H1 (cell line): ENCODE results near the gene ANKRD12. TPM values are rescaled to one million over a fixed set of nuclear protein-coding genes. Genes with fewer than 3 reads are reported as not detected.

Experiments used
- CTCF ChIA-PET: fragments of 300-600 bp; sonication (Branson Sonifier 250); formaldehyde crosslinking; loops from one replicate; lab custom pipeline; 2021; ENCODE audit not compliant: partially characterized antibody; lab: Charles Lee
- POLR2A ChIA-PET: fragments of 300-600 bp; sonication (Branson Sonifier 250); formaldehyde crosslinking; loops from one replicate; lab custom pipeline; 2021; ENCODE audit warnings: inconsistent platforms; ENCODE audit not compliant: partially characterized antibody; lab: Charles Lee
- DNase-seq, 2 experiments: peaks; one replicate each; pipeline versions ENCODE4 v3.0.0 to v3.0.0-alpha.2; 2010 to 2022; ENCODE audit warnings: low spot score in 2 of 2, low read depth in 1 of 2, mixed read lengths in 1 of 2
- FAIRE-seq: peaks from 2 replicates; lab custom pipeline; 2011; peaks lifted over from hg19 to GRCh38; lab: Jason Lieb, UNC
- H2AFZ ChIP-seq: 2 replicates; pipeline ENCODE4 v1.8.1; 2012; ENCODE audit warnings: low read length, inconsistent platforms
- H2AK5ac ChIP-seq: 2 replicates; pipeline ENCODE4 v1.6.1; 2013; ENCODE audit warnings: low read depth, low read length
- H2BK120ac ChIP-seq: replicated peaks from 2 replicates; pipeline ENCODE3; 2013; ENCODE audit warnings: low read depth, low read length, inconsistent platforms
- H2BK12ac ChIP-seq: 2 replicates; pipeline ENCODE4 v1.6.1; 2013; ENCODE audit warnings: low read depth, low read length
- H2BK15ac ChIP-seq: 2 replicates; pipeline ENCODE4 v1.6.1; 2013; ENCODE audit warnings: low read length
- H2BK20ac ChIP-seq: 2 replicates; pipeline ENCODE4 v1.6.1; 2013; ENCODE audit warnings: low read length
- H2BK5ac ChIP-seq: 2 replicates; pipeline ENCODE4 v1.6.1; 2013; ENCODE audit warnings: low read depth, low read length
- H3K14ac ChIP-seq: 2 replicates; pipeline ENCODE4 v1.6.1; 2013; ENCODE audit warnings: inconsistent platforms; ENCODE audit not compliant: insufficient read length
- H3K18ac ChIP-seq: 2 replicates; pipeline ENCODE4 v1.6.1; 2013; ENCODE audit warnings: low read length; ENCODE audit errors: extremely low read depth
- H3K23ac ChIP-seq: 2 replicates; pipeline ENCODE4 v1.6.1; 2013; ENCODE audit warnings: inconsistent platforms; ENCODE audit not compliant: insufficient read length
- H3K23me2 ChIP-seq: 2 replicates; pipeline ENCODE4 v1.6.1; 2013; ENCODE audit warnings: low read depth, low read length
- H3K27ac ChIP-seq: 2 replicates; pipeline ENCODE4 v1.6.1; 2011; ENCODE audit warnings: low read depth, low read length, inconsistent platforms
- H3K27me3 ChIP-seq, 4 experiments: replicated peaks in 1 of 4; 1 replicate in 1 of 4; 2 replicates in 3 of 4; pipeline versions ENCODE4 v1.6.1 to v1.8.1; 2011 to 2013; ENCODE audit warnings: low read length in 3 of 4, mild to moderate bottlenecking in 3 of 4, inconsistent platforms in 2 of 4, mixed read lengths in 2 of 4, moderate library complexity in 1 of 4; ENCODE audit not compliant: control insufficient read depth in 3 of 4, insufficient read depth in 3 of 4; ENCODE audit errors: extremely low read depth in 1 of 4
- H3K36me3 ChIP-seq, 4 experiments: 2 replicates each; pipeline versions ENCODE4 v1.6.1 to v1.8.1; 2011 to 2013; ENCODE audit warnings: mild to moderate bottlenecking in 4 of 4, low read length in 3 of 4, moderate library complexity in 2 of 4, control low read depth in 1 of 4, inconsistent platforms in 1 of 4; ENCODE audit not compliant: insufficient read depth in 4 of 4, control insufficient read depth in 2 of 4
- H3K4ac ChIP-seq: replicated peaks from 2 replicates; pipeline ENCODE3; 2013; ENCODE audit warnings: low read length, low read depth, mixed read lengths, inconsistent platforms; ENCODE audit not compliant: insufficient read length
- H3K4me1 ChIP-seq, 4 experiments: replicated peaks in 1 of 4; 1 replicate in 1 of 4; 2 replicates in 3 of 4; pipeline versions ENCODE4 v1.6.1 to v1.8.1; 2011 to 2013; ENCODE audit warnings: low read length in 3 of 4, inconsistent platforms in 2 of 4, mixed read lengths in 1 of 4; ENCODE audit not compliant: insufficient read depth in 4 of 4, control insufficient read depth in 3 of 4
- H3K4me2 ChIP-seq, 2 experiments: 2 replicates each; pipeline versions ENCODE4 v1.6.1 to v1.8.1; 2011 to 2013; ENCODE audit warnings: low read depth in 2 of 2, low read length in 2 of 2, control low read depth in 1 of 2, inconsistent platforms in 1 of 2, mild to moderate bottlenecking in 1 of 2; ENCODE audit not compliant: insufficient read depth in 1 of 2
- H3K4me3 ChIP-seq, 4 experiments: fragments of 200-600, 300-600 bp in 1 of 4; sonication (generic), shearing (Covaris generic), sonication (Bioruptor Twin) in 1 of 4; 2 replicates each; pipeline versions ENCODE4 v1.5.1 to v1.8.1; 2011 to 2016; ENCODE audit warnings: low read length in 4 of 4, low read depth in 3 of 4, control low read depth in 2 of 4, inconsistent platforms in 2 of 4, mild to moderate bottlenecking in 2 of 4, mixed read lengths in 1 of 4, moderate library complexity in 1 of 4; ENCODE audit not compliant: insufficient read depth in 2 of 4; ENCODE audit errors: extremely low read depth in 1 of 4
- H3K56ac ChIP-seq: replicated peaks from 2 replicates; pipeline ENCODE3; 2013; ENCODE audit warnings: low read depth, mild to moderate bottlenecking, mixed read lengths, low read length, inconsistent platforms; ENCODE audit not compliant: insufficient read length
- H3K79me1 ChIP-seq: 2 replicates; pipeline ENCODE4 v1.6.1; 2013; ENCODE audit warnings: low read depth, low read length, control low read depth
- H3K79me2 ChIP-seq, 2 experiments: 2 replicates each; pipeline versions ENCODE4 v1.6.1 to v1.8.1; 2012 to 2013; ENCODE audit warnings: low read length in 2 of 2, mild to moderate bottlenecking in 2 of 2, inconsistent platforms in 1 of 2; ENCODE audit not compliant: insufficient read depth in 2 of 2, control insufficient read depth in 1 of 2
- H3K9ac ChIP-seq, 4 experiments: replicated peaks in 1 of 4; 1 replicate in 1 of 4; 2 replicates in 3 of 4; pipeline versions ENCODE4 v1.6.1 to v1.8.1; 2011 to 2013; ENCODE audit warnings: low read depth in 3 of 4, low read length in 3 of 4, control low read depth in 2 of 4, mild to moderate bottlenecking in 2 of 4, moderate library complexity in 2 of 4, inconsistent platforms in 1 of 4; ENCODE audit errors: extremely low read depth in 1 of 4
- H3K9me3 ChIP-seq, 2 experiments: 2 replicates each; pipeline versions ENCODE4 v1.6.1 to v1.8.1; 2012 to 2013; ENCODE audit warnings: mild to moderate bottlenecking in 2 of 2, moderate library complexity in 2 of 2, control low read depth in 1 of 2, inconsistent platforms in 1 of 2, low read depth in 1 of 2, low read length in 1 of 2, mixed read lengths in 1 of 2; ENCODE audit not compliant: insufficient read depth in 2 of 2
- H4K20me1 ChIP-seq, 2 experiments: replicated peaks in 1 of 2; 2 replicates each; pipeline versions ENCODE3 to v1.8.1; 2011 to 2013; ENCODE audit warnings: inconsistent platforms in 2 of 2, low read length in 2 of 2, mild to moderate bottlenecking in 1 of 2; ENCODE audit not compliant: insufficient read depth in 2 of 2, control insufficient read depth in 1 of 2
- H4K5ac ChIP-seq: 2 replicates; pipeline ENCODE4 v1.6.1; 2013; ENCODE audit warnings: low read length, low read depth, mixed read lengths, inconsistent platforms; ENCODE audit not compliant: insufficient read length
- H4K8ac ChIP-seq: 2 replicates; pipeline ENCODE4 v1.8.0; 2013; ENCODE audit warnings: mild to moderate bottlenecking, moderate library complexity, low read length, inconsistent platforms; ENCODE audit not compliant: insufficient read depth; ENCODE audit errors: extremely low read depth
- H4K91ac ChIP-seq: replicated peaks from 2 replicates; pipeline ENCODE3; 2013; ENCODE audit warnings: low read length, mixed read lengths, inconsistent platforms; ENCODE audit not compliant: insufficient read length
- BACH1 ChIP-seq: IDR thresholded peaks from 2 replicates; pipeline ENCODE4 v1.6.1; 2012; ENCODE audit warnings: low read length, improper control_type of control experiment
- BRCA1 ChIP-seq: IDR thresholded peaks from 2 replicates; pipeline ENCODE4 v1.6.1; 2012; ENCODE audit warnings: low read depth, low read length, improper control_type of control experiment
- CREB1 ChIP-seq: IDR thresholded peaks from 2 replicates; pipeline ENCODE4 v1.6.1; 2012; ENCODE audit warnings: inconsistent platforms
- EZH2 ChIP-seq: fragments of 200-600 bp; sonication (generic); IDR thresholded peaks from 2 replicates; pipeline ENCODE4 v1.7.1; 2012; ENCODE audit warnings: low read depth, mild to moderate bottlenecking, moderate library complexity, low read length, inconsistent platforms; ENCODE audit not compliant: severe bottlenecking
- GTF2F1 ChIP-seq: IDR thresholded peaks from 2 replicates; pipeline ENCODE4 v1.6.1; 2012; ENCODE audit warnings: low read depth, low read length, improper control_type of control experiment, borderline replicate concordance
- HDAC2 ChIP-seq, 2 experiments: fragments of 300-600 bp in 1 of 2; sonication (generic) in 1 of 2; IDR thresholded peaks; 2 replicates each; pipeline ENCODE4 v1.6.1; 2011 to 2012; ENCODE audit warnings: low read depth in 2 of 2, low read length in 2 of 2, mild to moderate bottlenecking in 2 of 2, moderate library complexity in 2 of 2, borderline replicate concordance in 1 of 2, inconsistent platforms in 1 of 2
- JUN ChIP-seq: IDR thresholded peaks from 2 replicates; pipeline ENCODE4 v1.6.1; 2011; ENCODE audit warnings: low read depth, mild to moderate bottlenecking, improper control_type of control experiment, low read length
- KDM1A ChIP-seq: fragments of 200-600, 300-600 bp; sonication (generic); IDR thresholded peaks from 2 replicates; pipeline ENCODE4 v1.7.1; 2016; ENCODE audit warnings: mild to moderate bottlenecking, low read length, borderline replicate concordance
- NANOG ChIP-seq: IDR thresholded peaks from 2 replicates; pipeline ENCODE4 v1.6.1; 2011; ENCODE audit warnings: low read length, low read depth, mild to moderate bottlenecking, inconsistent platforms; ENCODE audit not compliant: insufficient read depth, poor library complexity, severe bottlenecking
- POU5F1 ChIP-seq: IDR thresholded peaks from 2 replicates; pipeline ENCODE4 v1.6.1; 2011; ENCODE audit warnings: low read depth, mild to moderate bottlenecking, low read length, moderate library complexity
- SIRT6 ChIP-seq: IDR thresholded peaks from one replicate; pipeline ENCODE4 v1.7.1; 2012; ENCODE audit warnings: low read length, inconsistent platforms
- SIX5 ChIP-seq: IDR thresholded peaks from 2 replicates; pipeline ENCODE4 v1.6.1; 2011; ENCODE audit warnings: mild to moderate bottlenecking, low read depth, low read length
- TAF1 ChIP-seq: IDR thresholded peaks from 2 replicates; pipeline ENCODE4 v1.6.1; 2011; ENCODE audit warnings: mild to moderate bottlenecking, low read depth, low read length
- WGBS, 2 experiments: shearing (Covaris generic) in 1 of 2; methylation state at CpG; one replicate each; pipeline versions ENCODE4 v1.1.6 to v1.1.7; 2013 to 2015; ENCODE audit warnings: low lambda C conversion rate in 2 of 2, mixed read lengths in 2 of 2, inconsistent platforms in 1 of 2, low coverage in 1 of 2, missing lambda C conversion rate in 1 of 2; ENCODE audit not compliant: insufficient replicate concordance in 2 of 2, insufficient coverage in 1 of 2, insufficient read length in 1 of 2; ENCODE audit errors: extremely low coverage in 1 of 2, missing lambda C conversion rate in 1 of 2; 5-methylcytosine and 5-hydroxymethylcytosine counted together
- polyA plus RNA-seq, 7 experiments: library from polyadenylated mRNA; depleted of rRNA in 3 of 7; stranded (reverse) in 5 of 7; unstranded in 2 of 7; fragments of >200 nt in 5 of 7; fragments of 200-250 nt in 2 of 7; gene quantifications; 1 replicate in 5 of 7; 2 replicates in 1 of 7; 4 replicates in 1 of 7; pipeline versions ENCODE4 v1.2.1 to v1.2.3, GENCODE V29; 2011 to 2013; ENCODE audit warnings: missing spikeins in 2 of 7, mixed read lengths in 2 of 7
- total RNA-seq: library from RNA; stranded (reverse); fragmentation: NEBNext Ultra II Directional; extraction: Animal tissue kit (Norgen Biotek cat#: 25700); gene quantifications from 2 replicates; pipeline ENCODE4 v1.2.1, GENCODE V29; 2021

Gene ANKRD12
- total and polyA plus RNA-seq, 2 of the 8 experiments (the other 6 are each of a cell fraction or from before 2014, with no cell fraction given) = 2.6 to 37.9 TPM

DNA sequence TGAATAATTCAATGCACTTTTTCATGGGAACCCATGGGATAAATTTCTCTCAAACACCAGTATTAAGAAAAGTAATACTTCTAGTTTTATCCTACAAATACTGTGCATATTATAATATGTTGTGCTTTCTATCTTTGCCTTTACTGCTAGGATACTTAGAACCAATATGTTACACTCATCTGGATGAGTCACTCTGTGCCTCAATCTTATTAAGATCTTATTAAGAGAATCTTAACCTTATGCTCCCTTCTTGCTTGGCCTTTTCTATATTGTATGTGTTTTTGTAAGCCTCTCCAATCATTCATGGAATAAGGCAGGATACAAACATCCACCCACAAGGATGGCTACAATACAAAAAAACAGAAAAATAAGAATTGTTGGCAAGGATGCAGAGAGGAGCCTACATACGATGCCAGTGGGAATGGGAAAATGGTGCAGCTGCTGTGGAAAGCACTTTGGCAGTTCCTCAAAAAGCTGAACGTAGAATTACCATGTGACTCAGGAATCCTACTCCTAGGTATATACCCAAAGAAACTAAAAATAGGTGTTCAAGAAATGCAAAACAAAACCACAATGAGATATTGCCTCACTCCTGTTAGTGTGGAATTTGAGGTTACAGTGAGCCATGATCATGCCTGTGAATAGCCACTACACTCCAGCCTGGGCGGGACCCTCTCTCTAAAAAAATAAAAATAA, 187.3 kb downstream of the ANKRD12 start:
- ChIA-PET POLR2A (interaction anchor here (0.6 to 0.9 kb wide), 2 partner anchors 10 to 15 kb away, joined by 3 read pairs; no protein-coding TSS in a partner anchor), CTCF (no interaction called here)
- no peak overlapping the region for H4K91ac ChIP-seq

More for the DNA sequence above, 187.3 kb downstream of the ANKRD12 start:
- no peak for FAIRE-seq
- Histone ChIP-seq H3K36me3 (no peaks in the 10 kb centered on the region), H2BK5ac (no peak overlapping the region), H3K9me3 (no peaks in the 10 kb centered on the region; a peak in 1 of 4 replicates), H3K56ac (no peak overlapping the region), H3K27me3 (no peaks in the 10 kb centered on the region), H2AK5ac (no peak overlapping the region), H3K9ac (no peak overlapping the region), H3K4ac (no peak overlapping the region), H3K23me2 (no peaks in the 10 kb centered on the region), H3K14ac (no peak overlapping the region), H3K18ac (no peak overlapping the region), H2BK20ac (no peak overlapping the region), H2AFZ (no peak overlapping the region), H3K4me1 (no peaks in the 10 kb centered on the region), H2BK120ac (no peak overlapping the region), H3K23ac (no peak overlapping the region), H2BK12ac (no peak overlapping the region), H4K5ac (no peak overlapping the region), H4K20me1 (no peaks in the 10 kb centered on the region), H2BK15ac (no peak overlapping the region), H3K4me3 (no peak overlapping the region), H4K8ac (no peak overlapping the region), H3K4me2 (no peak overlapping the region), H3K79me2 (no peaks in the 10 kb centered on the region), H3K27ac (no peak overlapping the region), H3K79me1 (no peaks in the 10 kb centered on the region)
- 91% methylated on average over 3 of the region's 3 CpGs; no CpG with 5 or more reads in 1 of the 2 experiments for WGBS, 2 experiments
- TF ChIP-seq BACH1 (no peak), TAF1 (no peak), JUN (no peak), GTF2F1 (no peak), POU5F1 (no peak), NANOG (no peak), KDM1A (no peak), HDAC2 (IDR thresholded peaks at IDR 0.05; ENCODE audit: borderline replicate concordance in 1 of 2, low read depth in 2 of 2, low read length in 2 of 2) (no peak), EZH2 (no peak), CREB1 (no peak), SIX5 (no peak), SIRT6 (no peak), BRCA1 (no peak)
- DNase-seq = no peak
